ENCODE measurements around the gene MS4A6E. TPM values are rescaled to one million over a fixed set of nuclear protein-coding genes. Genes with fewer than 3 reads are reported as not detected.
"Not testable (repeated sequence)": the region's sequence is repeated elsewhere in the genome, so short reads cannot be mapped to it uniquely, and the experiment has no call there.

MS4A6E gene
- total RNA-seq, 4 donors from 2014 or later = not detected

DNA sequence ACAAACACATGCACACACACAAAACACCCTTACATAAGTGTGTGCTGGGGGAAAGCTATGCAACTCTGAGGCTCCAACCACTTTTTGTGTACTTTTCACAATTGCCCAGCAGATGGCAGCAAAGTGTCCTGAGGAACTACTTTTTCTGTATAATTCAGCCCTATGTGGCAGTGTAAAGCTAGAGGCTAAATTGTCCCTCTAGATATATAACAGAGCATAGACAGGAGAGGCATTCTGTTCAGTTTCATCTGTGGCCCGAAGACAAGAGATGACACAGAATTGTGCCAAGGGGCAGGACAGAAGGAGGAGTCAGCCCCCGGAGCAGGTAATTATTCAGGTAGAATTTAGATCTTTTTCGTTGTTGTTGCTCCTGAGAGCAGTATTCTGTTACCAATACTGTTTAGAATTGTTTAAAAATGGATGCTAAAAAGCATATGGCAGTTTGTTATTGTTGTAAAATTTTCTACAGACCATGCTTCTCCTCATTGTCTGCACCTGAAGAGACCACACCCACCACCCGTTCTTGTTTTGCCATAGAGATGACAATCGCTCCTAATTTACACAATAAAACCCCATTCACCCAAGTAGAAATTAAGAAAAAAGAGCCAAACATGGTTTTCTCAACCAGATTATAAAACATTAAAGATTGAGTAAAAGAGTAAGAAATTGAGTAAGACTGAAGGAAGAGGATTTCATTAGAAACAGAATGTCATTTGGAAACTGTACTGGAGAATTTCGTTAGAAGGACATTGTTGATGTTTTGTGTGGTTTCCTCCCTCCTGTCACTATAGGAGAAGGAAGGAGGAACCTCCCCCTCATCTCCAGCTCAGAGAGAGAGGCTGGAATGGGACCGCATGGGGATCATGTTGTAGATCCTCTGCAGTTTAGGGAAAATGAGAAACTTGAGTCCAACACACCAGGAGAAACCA, 36.8 kb downstream of the MS4A6E start:
- TF ChIP-seq, protein P1, sequence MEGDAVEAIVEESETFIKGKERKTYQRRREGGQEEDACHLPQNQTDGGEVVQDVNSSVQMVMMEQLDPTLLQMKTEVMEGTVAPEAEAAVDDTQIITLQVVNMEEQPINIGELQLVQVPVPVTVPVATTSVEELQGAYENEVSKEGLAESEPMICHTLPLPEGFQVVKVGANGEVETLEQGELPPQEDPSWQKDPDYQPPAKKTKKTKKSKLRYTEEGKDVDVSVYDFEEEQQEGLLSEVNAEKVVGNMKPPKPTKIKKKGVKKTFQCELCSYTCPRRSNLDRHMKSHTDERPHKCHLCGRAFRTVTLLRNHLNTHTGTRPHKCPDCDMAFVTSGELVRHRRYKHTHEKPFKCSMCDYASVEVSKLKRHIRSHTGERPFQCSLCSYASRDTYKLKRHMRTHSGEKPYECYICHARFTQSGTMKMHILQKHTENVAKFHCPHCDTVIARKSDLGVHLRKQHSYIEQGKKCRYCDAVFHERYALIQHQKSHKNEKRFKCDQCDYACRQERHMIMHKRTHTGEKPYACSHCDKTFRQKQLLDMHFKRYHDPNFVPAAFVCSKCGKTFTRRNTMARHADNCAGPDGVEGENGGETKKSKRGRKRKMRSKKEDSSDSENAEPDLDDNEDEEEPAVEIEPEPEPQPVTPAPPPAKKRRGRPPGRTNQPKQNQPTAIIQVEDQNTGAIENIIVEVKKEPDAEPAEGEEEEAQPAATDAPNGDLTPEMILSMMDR (IDR thresholded peaks at IDR 0.05) = peak; percentile 67 to 85 (median 81)
- TF ChIP-seq POLR2A (IDR thresholded peaks at IDR 0.05) = no peak
- Histone ChIP-seq H3K4me1 (no peaks in the 10 kb centered on the region), H3K27ac (peak overlapping the region in 1 of 4 donors; percentile 57), H3K36me3 (no peaks in the 10 kb centered on the region), H3K27me3 (no peaks in the 10 kb centered on the region), H3K4me3 (no peak overlapping the region), H3K9me3 (no peaks in the 10 kb centered on the region)
- peak in 2 of 3 donors; percentile 73 to 91 for DNase-seq

DNA sequence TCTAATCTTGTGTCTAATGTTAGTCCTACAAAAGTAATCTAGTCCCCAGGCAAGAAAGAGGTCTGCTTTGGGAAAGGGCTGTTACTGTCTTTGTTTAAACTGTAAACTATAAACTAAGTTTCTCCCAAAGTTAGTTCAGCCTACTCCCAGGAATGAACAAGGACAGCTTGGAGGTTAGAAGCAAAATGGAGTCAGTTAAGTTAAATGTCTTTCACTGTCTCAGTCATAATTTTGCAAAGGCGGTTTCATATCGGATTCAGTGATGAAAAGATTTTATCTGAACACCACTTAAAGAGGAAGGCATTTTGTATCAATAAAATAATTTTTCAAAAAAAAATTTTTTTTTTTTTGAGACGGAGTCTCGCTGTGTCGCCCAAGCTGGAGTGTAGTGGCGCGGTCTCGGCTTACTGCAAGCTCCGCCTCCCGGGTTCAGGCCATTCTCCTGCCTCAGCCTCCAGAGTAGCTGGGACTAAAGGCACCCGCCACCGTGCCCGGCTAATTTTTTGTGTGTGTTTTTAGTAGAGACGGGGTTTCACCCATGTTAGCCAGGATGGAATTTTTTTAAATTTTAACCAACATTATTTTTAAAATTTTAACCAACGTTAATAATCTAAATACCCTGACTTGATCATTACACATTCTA, 39.3 kb downstream of the MS4A6E start:
- H3K9me3 ChIP-seq, H3K36me3 ChIP-seq, DNase-seq, H3K27me3 ChIP-seq, H3K4me1 ChIP-seq, H3K27ac ChIP-seq, H3K4me3 ChIP-seq: not testable (repeated sequence)

DNA sequence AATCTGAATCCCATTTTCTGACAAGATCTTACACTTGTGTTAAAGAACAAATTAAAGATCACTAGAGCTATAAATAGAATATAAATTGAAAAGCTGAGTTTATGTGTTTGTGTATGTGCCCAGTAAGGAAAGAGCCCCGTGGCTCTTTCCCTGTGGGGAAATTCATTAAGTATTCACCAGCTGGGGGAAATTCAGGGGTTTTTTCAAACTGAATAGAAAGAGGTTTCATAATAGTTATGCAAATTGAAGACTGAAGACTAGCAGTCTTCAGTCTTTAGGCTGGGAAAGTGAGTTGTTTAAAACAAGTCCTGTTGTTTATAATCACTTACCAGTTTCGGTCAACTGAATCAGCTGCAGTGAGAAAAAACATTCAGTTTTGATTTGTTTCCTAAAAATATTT, 40.0 kb downstream of the MS4A6E start:
- H3K27me3 ChIP-seq = no peaks in the 10 kb centered on the region
- TF ChIP-seq, protein P1 (IDR thresholded peaks at IDR 0.05) = no peak
- TF ChIP-seq POLR2A (IDR thresholded peaks at IDR 0.05) = no peak
- H3K4me1 ChIP-seq = no peaks in the 10 kb centered on the region
- no peaks in the 10 kb centered on the region for H3K9me3 ChIP-seq
- H3K4me3 ChIP-seq = no peak overlapping the region
- no peaks in the 10 kb centered on the region for H3K36me3 ChIP-seq
- peak overlapping the region in 1 of 4 donors; percentile 13 for H3K27ac ChIP-seq
- no peak for DNase-seq

DNA sequence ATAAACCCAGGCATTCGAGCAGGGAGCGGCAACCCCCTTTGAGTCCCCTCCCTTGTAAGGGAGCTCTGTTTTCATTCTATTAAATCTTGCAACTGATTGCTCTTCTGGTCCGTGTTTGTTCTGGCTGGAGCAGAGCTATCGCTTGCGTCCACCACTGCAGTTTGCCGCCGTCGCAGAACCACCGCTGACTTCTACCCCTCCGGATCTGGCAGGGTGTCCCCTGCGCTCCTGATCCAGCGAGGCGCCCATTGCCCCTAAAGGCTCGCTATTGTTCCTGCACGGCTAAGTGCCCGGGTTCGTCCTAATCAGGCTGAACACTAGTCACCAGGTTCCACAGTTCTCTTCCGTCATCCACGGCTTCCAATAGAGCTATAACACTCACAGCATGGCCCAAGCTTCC, 40.8 kb downstream of the MS4A6E start:
- TF ChIP-seq, protein P1 (IDR thresholded peaks at IDR 0.05) = no peak
- TF ChIP-seq POLR2A (IDR thresholded peaks at IDR 0.05) = no peak
- Histone ChIP-seq H3K4me1 (no peaks in the 10 kb centered on the region), H3K4me3 (no peak overlapping the region), H3K9me3 (no peaks in the 10 kb centered on the region), H3K27ac (peak overlapping the region in 1 of 4 donors; percentile 13), H3K36me3 (no peaks in the 10 kb centered on the region), H3K27me3 (no peaks in the 10 kb centered on the region)
- DNase-seq = no peak

DNA sequence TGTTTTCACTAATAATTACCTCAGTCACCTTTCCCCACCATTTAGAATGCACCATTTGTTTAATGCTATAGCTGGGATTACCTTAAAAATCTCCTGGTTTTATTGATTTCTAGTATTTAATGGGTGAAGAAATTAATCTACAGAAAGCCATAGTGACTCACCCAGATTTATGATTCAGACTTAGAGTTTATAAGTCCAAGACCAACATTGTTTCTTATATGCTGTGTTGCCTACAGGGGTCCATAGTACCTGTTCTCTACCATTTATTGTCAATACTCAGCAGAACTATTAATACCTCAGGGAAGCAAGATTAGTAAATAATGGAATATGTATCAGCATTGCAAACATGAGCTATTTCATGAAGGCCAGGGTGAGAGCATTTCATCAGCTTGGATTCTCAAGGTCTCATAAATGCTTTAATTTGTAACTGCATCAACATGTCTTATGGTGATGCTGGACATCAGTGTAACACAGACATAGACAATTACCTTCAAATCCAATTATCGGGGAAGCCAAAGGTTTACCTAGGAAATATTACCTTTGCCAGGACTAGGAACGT, 43.3 kb downstream of the MS4A6E start:
- TF ChIP-seq, protein P1 (IDR thresholded peaks at IDR 0.05) = no peak
- no peak for TF ChIP-seq POLR2A (IDR thresholded peaks at IDR 0.05)
- H3K36me3 ChIP-seq = no peaks in the 10 kb centered on the region
- DNase-seq = no peak
- H3K4me3 ChIP-seq = no peak overlapping the region
- H3K9me3 ChIP-seq = no peaks in the 10 kb centered on the region
- no peaks in the 10 kb centered on the region for H3K4me1 ChIP-seq
- peak overlapping the region in 2 of 4 donors; percentile 30 to 38 for H3K27ac ChIP-seq
- H3K27me3 ChIP-seq = no peaks in the 10 kb centered on the region
